Suprapubic skin (tissue), 3 donors: ENCODE results near the gene NAP1L1.

Experiments
- EP300 ChIP-seq: sonication (generic); formaldehyde crosslinking; IDR thresholded peaks from one replicate; pipeline ENCODE4 v1.6.1; 2017; ENCODE audit warnings: antibody characterized with exemption
- POLR2A ChIP-seq, 2 donors: fragments of 450-650 bp; IDR thresholded peaks; one replicate each; pipeline ENCODE4 v1.6.1; 2017; ENCODE audit warnings: antibody characterized with exemption in 2 of 2, mild to moderate bottlenecking in 2 of 2, moderate library complexity in 2 of 2
- TF ChIP-seq, protein P1 (sequence below), 2 donors: fragments of 200-600 bp in 1 of 2; fragments of 450-650 bp in 1 of 2; sonication (generic) in 1 of 2; IDR thresholded peaks; one replicate each; pipeline ENCODE4 v1.5.1; 2016 to 2019; ENCODE audit warnings: antibody characterized with exemption in 2 of 2, mild to moderate bottlenecking in 1 of 2, moderate library complexity in 1 of 2

DNA sequence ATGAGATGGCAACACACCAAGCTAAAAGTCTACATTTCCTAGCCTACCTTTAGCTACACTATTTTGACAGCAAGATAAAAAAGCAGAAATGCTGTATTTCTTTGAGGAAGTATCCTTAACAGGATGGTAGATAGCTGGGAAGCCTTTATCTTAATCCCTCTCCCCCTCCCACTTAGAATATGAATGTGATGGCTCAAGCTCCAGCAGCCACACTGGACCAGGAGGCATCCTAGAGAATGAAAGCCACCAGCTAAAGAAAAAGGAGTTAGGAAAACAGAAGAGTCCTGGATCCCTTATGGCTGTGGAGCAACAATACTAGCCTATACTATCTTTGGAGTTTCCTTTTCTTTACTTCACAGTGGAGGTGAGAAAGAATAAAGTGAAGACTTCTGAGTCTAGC, 15.1 kb downstream of the NAP1L1 start:
- TF ChIP-seq, protein P1, sequence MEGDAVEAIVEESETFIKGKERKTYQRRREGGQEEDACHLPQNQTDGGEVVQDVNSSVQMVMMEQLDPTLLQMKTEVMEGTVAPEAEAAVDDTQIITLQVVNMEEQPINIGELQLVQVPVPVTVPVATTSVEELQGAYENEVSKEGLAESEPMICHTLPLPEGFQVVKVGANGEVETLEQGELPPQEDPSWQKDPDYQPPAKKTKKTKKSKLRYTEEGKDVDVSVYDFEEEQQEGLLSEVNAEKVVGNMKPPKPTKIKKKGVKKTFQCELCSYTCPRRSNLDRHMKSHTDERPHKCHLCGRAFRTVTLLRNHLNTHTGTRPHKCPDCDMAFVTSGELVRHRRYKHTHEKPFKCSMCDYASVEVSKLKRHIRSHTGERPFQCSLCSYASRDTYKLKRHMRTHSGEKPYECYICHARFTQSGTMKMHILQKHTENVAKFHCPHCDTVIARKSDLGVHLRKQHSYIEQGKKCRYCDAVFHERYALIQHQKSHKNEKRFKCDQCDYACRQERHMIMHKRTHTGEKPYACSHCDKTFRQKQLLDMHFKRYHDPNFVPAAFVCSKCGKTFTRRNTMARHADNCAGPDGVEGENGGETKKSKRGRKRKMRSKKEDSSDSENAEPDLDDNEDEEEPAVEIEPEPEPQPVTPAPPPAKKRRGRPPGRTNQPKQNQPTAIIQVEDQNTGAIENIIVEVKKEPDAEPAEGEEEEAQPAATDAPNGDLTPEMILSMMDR (IDR thresholded peaks at IDR 0.05), result no peak
- TF ChIP-seq POLR2A (IDR thresholded peaks at IDR 0.05), result no peak
- TF ChIP-seq EP300, result no peak
